GM12874 (cell line): ENCODE measurements around the gene SRPK2.

Experiments used
- TF ChIP-seq, protein P1 (sequence below): IDR thresholded peaks from 2 replicates; pipeline ENCODE4 v1.5.1; 2011; ENCODE audit warnings: low read depth, mild to moderate bottlenecking, control low read depth, low read length, moderate library complexity; ENCODE audit not compliant: insufficient read depth

The SRPK2 gene

DNA sequence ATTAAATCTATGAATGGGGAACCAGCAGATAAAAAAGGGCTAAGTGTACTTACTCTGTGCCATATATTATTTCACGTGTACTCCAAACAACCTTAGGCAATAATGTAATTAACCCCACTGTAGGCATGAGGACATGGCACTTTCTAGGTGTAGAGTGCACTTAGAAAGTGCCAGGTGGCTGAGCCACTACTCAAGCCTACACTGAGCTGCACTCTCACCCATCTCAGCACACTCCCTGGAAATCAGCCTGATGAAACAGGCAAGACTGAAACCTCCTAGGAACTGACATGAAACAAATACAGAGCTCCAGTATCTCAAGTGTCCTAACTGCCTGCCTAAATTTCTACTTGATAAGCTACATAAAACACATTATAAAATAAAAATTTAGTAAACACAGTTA is 227.4 kb downstream of the SRPK2 start:
- TF ChIP-seq, protein P1, sequence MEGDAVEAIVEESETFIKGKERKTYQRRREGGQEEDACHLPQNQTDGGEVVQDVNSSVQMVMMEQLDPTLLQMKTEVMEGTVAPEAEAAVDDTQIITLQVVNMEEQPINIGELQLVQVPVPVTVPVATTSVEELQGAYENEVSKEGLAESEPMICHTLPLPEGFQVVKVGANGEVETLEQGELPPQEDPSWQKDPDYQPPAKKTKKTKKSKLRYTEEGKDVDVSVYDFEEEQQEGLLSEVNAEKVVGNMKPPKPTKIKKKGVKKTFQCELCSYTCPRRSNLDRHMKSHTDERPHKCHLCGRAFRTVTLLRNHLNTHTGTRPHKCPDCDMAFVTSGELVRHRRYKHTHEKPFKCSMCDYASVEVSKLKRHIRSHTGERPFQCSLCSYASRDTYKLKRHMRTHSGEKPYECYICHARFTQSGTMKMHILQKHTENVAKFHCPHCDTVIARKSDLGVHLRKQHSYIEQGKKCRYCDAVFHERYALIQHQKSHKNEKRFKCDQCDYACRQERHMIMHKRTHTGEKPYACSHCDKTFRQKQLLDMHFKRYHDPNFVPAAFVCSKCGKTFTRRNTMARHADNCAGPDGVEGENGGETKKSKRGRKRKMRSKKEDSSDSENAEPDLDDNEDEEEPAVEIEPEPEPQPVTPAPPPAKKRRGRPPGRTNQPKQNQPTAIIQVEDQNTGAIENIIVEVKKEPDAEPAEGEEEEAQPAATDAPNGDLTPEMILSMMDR = no peak

DNA sequence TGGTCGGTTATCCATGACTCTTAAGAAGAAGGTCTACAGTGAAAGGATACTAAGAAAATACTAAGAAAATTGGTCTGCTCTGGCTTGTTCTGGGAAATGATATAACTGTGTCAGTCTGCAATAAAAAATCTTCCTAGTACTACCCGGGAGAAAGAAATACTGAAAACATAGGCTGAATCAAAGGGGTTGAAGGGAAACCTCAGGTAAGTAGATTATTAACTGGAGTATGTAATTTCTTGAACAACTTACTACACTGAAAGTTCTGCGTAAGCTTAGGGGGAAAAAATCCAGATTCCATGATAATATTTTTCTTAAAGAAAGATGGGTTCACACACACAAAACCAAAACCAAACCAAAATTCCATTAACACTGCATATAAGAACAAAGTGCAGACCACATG is 231.4 kb downstream of the SRPK2 start:
- TF ChIP-seq, protein P1 = no peak

DNA sequence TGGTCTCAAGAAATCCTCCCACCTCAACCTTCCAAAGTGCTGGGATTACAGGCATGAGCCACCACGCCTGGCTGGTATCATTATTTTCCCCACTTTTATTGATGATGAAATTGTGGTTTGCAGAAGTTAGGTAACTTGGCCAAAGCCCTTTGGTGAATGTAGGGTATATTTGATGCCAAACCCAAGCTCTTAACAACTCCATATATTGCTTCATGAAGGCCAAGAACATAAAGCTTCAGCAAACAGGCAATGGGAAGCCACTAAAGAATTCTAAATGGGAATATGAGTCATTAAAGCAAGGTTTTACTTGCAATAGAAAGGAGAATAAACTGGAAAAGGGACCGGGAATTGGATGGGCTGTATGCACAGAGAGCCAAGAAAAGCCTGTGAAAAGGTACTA is 232.0 kb downstream of the SRPK2 start:
- TF ChIP-seq, protein P1 = no peak

GRCh38 chr7:105154084-105154483 is 234.6 kb downstream of the SRPK2 start:
- TF ChIP-seq, protein P1 = no peak

GRCh38 chr7:105153531-105153930 is 235.2 kb downstream of the SRPK2 start:
- TF ChIP-seq, protein P1 = no peak

DNA sequence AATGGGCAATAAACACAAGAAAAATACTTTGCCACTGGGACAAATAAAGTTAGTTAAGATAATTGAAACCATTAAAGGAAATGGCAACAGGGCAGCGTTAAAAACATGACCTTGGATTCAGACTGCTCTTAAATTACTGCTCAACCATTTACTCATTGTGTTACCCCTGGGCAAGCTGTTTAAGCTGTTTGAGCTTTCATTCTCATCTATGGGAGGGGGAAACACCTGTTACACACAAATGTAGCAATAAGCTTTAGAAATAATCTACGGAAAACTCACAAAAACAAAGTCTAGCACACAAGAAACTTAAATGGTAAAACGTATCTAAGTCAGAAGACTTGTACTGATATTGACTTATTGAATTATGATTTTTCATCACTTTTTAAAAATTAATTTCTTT is 237.6 kb downstream of the SRPK2 start:
- TF ChIP-seq, protein P1 = no peak

DNA sequence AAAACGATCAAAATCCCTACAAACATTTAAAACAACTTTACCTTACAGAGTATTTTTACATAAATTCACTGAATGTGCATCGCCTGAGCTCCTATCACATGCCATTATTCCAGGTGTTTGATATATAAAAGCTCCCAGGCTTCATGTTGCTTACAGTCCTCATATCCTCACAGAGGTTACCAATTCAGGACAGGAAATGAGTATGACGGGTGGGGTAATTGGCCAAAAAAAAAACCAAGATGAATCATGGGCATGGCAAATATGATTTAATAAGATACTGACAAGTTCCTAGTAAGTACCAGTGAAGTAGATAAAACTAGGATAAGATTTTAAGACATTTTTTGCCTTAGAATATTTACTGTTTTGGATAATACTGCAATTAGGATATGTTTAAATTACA is 238.9 kb downstream of the SRPK2 start:
- TF ChIP-seq, protein P1 = no peak

- TF ChIP-seq, protein P1 = peak; percentile 32; the same call in 1 of the 2 replicates
These were observed 247.7 kb downstream of the SRPK2 start for GRCh38 chr7:105141068-105141467.
